ENCODE data around the gene ITGA7. TPM values are rescaled to one million over a fixed set of nuclear protein-coding genes. Genes with fewer than 3 reads are reported as not detected.

Gene ITGA7
- total RNA-seq, 4 donors from 2014 or later = 9.5 to 20.6 (median 15.8) TPM

DNA sequence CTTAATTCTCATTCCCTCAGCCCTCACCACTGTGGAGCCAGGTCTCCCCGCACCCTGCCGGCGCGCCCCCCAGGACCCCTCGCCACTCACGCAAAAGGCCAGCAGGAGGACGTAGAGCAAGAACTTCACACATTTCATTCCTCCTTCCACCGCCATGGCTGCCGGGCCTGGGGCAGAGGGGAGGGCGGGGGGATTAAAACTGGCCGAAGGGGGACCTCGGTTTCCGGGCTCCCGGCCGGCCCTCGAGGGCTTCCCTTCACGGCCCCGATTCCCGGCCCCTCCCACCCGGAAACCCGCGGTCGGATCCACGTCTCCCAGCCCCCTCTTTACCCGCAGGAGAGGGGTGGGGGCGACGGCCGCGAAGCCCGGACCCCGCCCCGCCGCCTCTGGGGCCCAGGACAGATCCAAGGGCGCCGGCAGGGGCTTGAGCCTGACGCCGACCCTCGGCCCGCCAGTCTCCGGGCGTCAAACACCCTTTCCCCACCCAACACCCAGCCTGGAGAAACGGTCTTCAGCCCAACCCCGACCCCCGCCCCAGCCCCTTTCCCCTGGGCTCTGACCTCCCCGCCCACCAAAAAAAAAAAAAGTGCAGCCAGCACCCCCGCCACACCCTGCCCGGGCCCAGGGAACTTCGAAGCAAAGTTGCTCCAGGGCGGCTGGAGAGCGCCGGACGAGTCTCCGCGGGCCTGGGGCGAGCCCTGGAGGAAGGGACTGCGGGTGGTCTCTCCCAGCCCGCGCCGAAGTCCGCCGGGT is 20.7 kb upstream of the ITGA7 start:
- DNase-seq (ENCODE audit: low spot score in 2 of 2) = peak; percentile 89 to 93
- H3K27ac ChIP-seq = peak overlapping the region; percentile 98
- TF ChIP-seq POLR2AphosphoS5 (IDR thresholded peaks at IDR 0.05) = no peak
- TF ChIP-seq, protein P1, sequence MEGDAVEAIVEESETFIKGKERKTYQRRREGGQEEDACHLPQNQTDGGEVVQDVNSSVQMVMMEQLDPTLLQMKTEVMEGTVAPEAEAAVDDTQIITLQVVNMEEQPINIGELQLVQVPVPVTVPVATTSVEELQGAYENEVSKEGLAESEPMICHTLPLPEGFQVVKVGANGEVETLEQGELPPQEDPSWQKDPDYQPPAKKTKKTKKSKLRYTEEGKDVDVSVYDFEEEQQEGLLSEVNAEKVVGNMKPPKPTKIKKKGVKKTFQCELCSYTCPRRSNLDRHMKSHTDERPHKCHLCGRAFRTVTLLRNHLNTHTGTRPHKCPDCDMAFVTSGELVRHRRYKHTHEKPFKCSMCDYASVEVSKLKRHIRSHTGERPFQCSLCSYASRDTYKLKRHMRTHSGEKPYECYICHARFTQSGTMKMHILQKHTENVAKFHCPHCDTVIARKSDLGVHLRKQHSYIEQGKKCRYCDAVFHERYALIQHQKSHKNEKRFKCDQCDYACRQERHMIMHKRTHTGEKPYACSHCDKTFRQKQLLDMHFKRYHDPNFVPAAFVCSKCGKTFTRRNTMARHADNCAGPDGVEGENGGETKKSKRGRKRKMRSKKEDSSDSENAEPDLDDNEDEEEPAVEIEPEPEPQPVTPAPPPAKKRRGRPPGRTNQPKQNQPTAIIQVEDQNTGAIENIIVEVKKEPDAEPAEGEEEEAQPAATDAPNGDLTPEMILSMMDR (IDR thresholded peaks at IDR 0.05) = no peak
- TF ChIP-seq POLR2A (IDR thresholded peaks at IDR 0.05) = no peak
- TF ChIP-seq EP300 (IDR thresholded peaks at IDR 0.05) = no peak
- peaks cover 62% of the 10 kb centered on the region for H3K4me1 ChIP-seq
- WGBS = 0% methylated on average over 43 of the region's 61 CpGs
- H3K36me3 ChIP-seq = peaks cover 27% of the 10 kb centered on the region
- no peaks in the 10 kb centered on the region for H3K27me3 ChIP-seq
- peak overlapping the region; percentile 65 for H3K4me3 ChIP-seq
- H3K9me3 ChIP-seq = no peaks in the 10 kb centered on the region

DNA sequence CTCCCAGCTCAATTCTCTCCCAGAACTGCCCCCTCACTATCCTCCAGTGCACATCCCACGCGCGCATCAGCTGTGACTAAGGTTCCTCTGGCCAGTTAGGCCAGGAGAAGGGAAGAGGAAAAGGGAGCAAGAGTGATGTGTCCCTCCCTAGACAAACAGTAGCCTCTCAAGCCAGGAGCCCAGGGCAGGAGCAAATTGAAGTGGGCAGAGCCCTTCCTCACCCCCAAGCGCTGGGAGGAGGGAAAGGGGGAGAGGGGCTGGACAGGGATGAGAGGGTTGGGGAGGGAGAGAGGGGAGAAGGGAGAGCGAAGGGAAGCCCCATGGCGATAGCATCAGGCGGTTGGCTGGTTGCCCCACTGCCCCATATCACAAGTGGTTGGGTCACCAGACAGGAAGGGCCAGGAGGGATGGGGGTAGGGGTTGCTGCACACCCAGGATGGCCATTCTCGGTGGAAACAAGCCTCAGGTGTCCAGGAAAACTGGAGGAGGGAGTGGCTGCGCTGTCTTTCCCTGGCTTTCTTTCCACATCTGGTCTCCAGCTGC is 20.0 kb upstream of the ITGA7 start:
- peaks cover 31% of the 10 kb centered on the region for H3K36me3 ChIP-seq
- H3K4me3 ChIP-seq = peak overlapping the region; percentile 65
- no peaks in the 10 kb centered on the region for H3K27me3 ChIP-seq
- DNase-seq (ENCODE audit: low spot score in 2 of 2) = peak in 1 of 2 donors; percentile 86
- 4% methylated on average over 9 of the region's 9 CpGs for WGBS
- TF ChIP-seq POLR2AphosphoS5 (IDR thresholded peaks at IDR 0.05) (no peak), POLR2A (IDR thresholded peaks at IDR 0.05) (no peak), EP300 (IDR thresholded peaks at IDR 0.05) (no peak)
- TF ChIP-seq, protein P1 (IDR thresholded peaks at IDR 0.05) = no peak
- H3K9me3 ChIP-seq = no peaks in the 10 kb centered on the region
- peaks cover 62% of the 10 kb centered on the region for H3K4me1 ChIP-seq
- H3K27ac ChIP-seq = peak overlapping the region; percentile 98

DNA sequence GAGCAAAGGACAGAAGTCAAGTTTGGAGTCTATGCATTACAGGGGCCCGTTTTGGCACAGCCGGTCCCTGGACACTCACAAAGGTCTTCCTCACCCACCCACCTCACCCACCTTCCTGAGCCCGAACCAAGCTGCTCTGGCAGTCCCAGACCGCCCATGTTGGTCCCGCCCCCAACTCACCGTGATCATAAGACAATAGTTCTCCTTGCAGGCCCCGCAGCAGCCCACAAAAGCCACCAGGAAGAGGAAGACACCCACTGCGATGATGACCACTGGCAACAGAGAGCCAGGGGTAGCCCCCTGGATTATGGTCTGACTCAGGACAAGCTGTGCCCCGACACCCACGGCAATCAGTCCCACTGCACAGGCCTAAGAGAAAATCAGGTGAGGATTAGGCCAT is 19.3 kb upstream of the ITGA7 start:
- DNase-seq (ENCODE audit: low spot score in 2 of 2) = peak in 1 of 2 donors; percentile 75
- Histone ChIP-seq H3K4me1 (peaks cover 62% of the 10 kb centered on the region), H3K9me3 (no peaks in the 10 kb centered on the region), H3K27me3 (no peaks in the 10 kb centered on the region), H3K36me3 (peaks cover 33% of the 10 kb centered on the region), H3K27ac (peak overlapping the region; percentile 98), H3K4me3 (peak overlapping the region; percentile 65)
- WGBS = 28% methylated on average over 9 of the region's 10 CpGs
- TF ChIP-seq EP300 (IDR thresholded peaks at IDR 0.05) = no peak
- TF ChIP-seq, protein P1 (IDR thresholded peaks at IDR 0.05) = no peak
- no peak for TF ChIP-seq POLR2AphosphoS5 (IDR thresholded peaks at IDR 0.05)
- no peak for TF ChIP-seq POLR2A (IDR thresholded peaks at IDR 0.05)

DNA sequence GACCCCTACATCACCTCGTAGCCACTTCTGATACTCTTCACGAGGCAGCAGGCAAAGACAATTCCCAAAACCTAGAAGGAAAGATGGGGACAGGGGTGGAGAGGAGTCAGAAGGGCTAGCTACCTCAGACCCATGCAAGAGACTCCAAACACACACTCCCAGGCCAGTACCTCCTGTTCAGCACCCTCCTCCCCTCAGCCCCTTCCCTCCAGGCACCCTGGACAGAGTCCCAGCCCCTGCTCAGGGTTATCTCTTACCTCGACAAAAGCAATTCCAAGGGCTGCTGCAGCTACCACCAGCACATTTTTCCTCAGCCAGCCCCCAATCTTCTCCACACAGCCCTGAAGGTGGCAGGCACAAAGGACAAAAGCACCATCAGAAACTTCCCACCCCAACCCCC is 17.9 kb upstream of the ITGA7 start:
- Histone ChIP-seq H3K27me3 (no peaks in the 10 kb centered on the region), H3K4me3 (no peak overlapping the region), H3K27ac (no peak overlapping the region), H3K9me3 (no peaks in the 10 kb centered on the region), H3K4me1 (peaks cover 67% of the 10 kb centered on the region), H3K36me3 (peaks cover 33% of the 10 kb centered on the region)
- peak in 1 of 2 donors; percentile 44 for DNase-seq (ENCODE audit: low spot score in 2 of 2)
- TF ChIP-seq, protein P1 (IDR thresholded peaks at IDR 0.05) = no peak
- TF ChIP-seq EP300 (IDR thresholded peaks at IDR 0.05) (no peak), POLR2AphosphoS5 (IDR thresholded peaks at IDR 0.05) (no peak), POLR2A (IDR thresholded peaks at IDR 0.05) (no peak)
- WGBS = 45% methylated on average over 3 of the region's 3 CpGs

DNA sequence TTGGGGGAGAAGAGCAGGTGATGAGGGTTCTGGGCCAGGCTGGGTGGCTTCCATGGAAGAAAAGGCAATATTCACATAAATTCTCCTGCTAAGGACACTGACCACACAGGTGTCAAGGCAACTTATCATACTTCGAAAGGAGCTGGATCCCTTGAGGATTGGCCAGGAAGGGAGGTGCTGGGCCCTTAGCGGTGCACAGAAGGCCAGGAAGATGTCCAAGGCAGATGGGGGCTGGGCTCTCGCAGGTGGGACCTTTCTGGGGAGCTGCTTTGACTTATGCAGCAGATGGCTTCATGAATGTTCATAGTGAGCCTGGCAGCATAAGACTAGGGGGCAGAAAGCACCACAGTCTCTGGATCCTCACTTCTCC is 17.2 kb upstream of the ITGA7 start:
- Histone ChIP-seq H3K4me1 (peaks cover 67% of the 10 kb centered on the region), H3K9me3 (no peaks in the 10 kb centered on the region), H3K36me3 (peaks cover 33% of the 10 kb centered on the region), H3K27ac (no peak overlapping the region), H3K4me3 (no peak overlapping the region), H3K27me3 (no peaks in the 10 kb centered on the region)
- WGBS = 49% methylated on average over 3 of the region's 3 CpGs
- TF ChIP-seq EP300 (IDR thresholded peaks at IDR 0.05) (no peak), POLR2AphosphoS5 (IDR thresholded peaks at IDR 0.05) (no peak), POLR2A (IDR thresholded peaks at IDR 0.05) (no peak)
- TF ChIP-seq, protein P1 (IDR thresholded peaks at IDR 0.05) = no peak
- DNase-seq (ENCODE audit: low spot score in 2 of 2) = peak; percentile 48 to 59
